GM12892 (cell line): ENCODE results near the gene EYS.

ENCODE experiments used
- DNase-seq: peaks from one replicate; pipeline ENCODE4 v3.0.0; 2011; ENCODE audit not compliant: insufficient read length
- FAIRE-seq: peaks from 2 replicates; lab custom pipeline; 2011; peaks lifted over from hg19 to GRCh38; lab: Jason Lieb, UNC
- POLR2A ChIP-seq: IDR thresholded peaks from 2 replicates; pipeline ENCODE4 v1.6.1; 2011; ENCODE audit warnings: low read depth, low read length, control low read depth
- POLR2AphosphoS5 ChIP-seq: IDR thresholded peaks from 2 replicates; pipeline ENCODE4 v1.6.1; 2011; ENCODE audit warnings: low read depth, low read length, control low read depth
- TAF1 ChIP-seq: IDR thresholded peaks from 2 replicates; pipeline ENCODE4 v1.6.1; 2011; ENCODE audit warnings: low read depth, mild to moderate bottlenecking, control low read depth, low read length, borderline replicate concordance

EYS gene

GRCh38 chr6:64347411-64347810 is 1359.6 kb downstream of the EYS start:
- no peak for DNase-seq
- TF ChIP-seq POLR2AphosphoS5 (no peak), TAF1 (no peak), POLR2A (no peak)
- FAIRE-seq, result no peak

- FAIRE-seq, result no peak
- no peak for DNase-seq
- TF ChIP-seq POLR2A, result no peak
These were observed 1371.8 kb downstream of the EYS start for GRCh38 chr6:64335195-64335594.

- FAIRE-seq, result no peak
- no peak for DNase-seq
- TF ChIP-seq POLR2A (no peak), TAF1 (no peak), POLR2AphosphoS5 (no peak)
These were observed 1372.4 kb downstream of the EYS start for GRCh38 chr6:64334636-64335035.

- DNase-seq (no peak), FAIRE-seq (peak; percentile 92)
- no peak for TF ChIP-seq POLR2A
- no peak for TF ChIP-seq TAF1
These were observed 1376.2 kb downstream of the EYS start for GRCh38 chr6:64330694-64331307.

GRCh38 chr6:64326939-64327338 is 1380.1 kb downstream of the EYS start:
- DNase-seq (no peak), FAIRE-seq (no peak)
- TF ChIP-seq POLR2AphosphoS5, result no peak

- FAIRE-seq (no peak), DNase-seq (no peak)
- TF ChIP-seq POLR2A (no peak), TAF1 (no peak), POLR2AphosphoS5 (no peak)
These were observed 1381.9 kb downstream of the EYS start for GRCh38 chr6:64325093-64325492.

- no peak for DNase-seq
- no peak for FAIRE-seq
- TF ChIP-seq POLR2AphosphoS5 (no peak), POLR2A (no peak), TAF1 (no peak)
These were observed 1396.8 kb downstream of the EYS start for GRCh38 chr6:64310214-64310613.

- TF ChIP-seq POLR2A (no peak), POLR2AphosphoS5 (no peak), TAF1 (no peak)
- FAIRE-seq (no peak), DNase-seq (no peak)
These were observed 1405.5 kb downstream of the EYS start for GRCh38 chr6:64301307-64302236.

- FAIRE-seq (no peak), DNase-seq (no peak)
- TF ChIP-seq TAF1 (no peak), POLR2A (no peak), POLR2AphosphoS5 (no peak)
These were observed 1407.8 kb downstream of the EYS start for GRCh38 chr6:64299176-64299575.

GRCh38 chr6:64294034-64294433 is 1413.0 kb downstream of the EYS start:
- no peak for FAIRE-seq
- TF ChIP-seq TAF1 (no peak), POLR2AphosphoS5 (no peak), POLR2A (no peak)
- no peak for DNase-seq

- DNase-seq (no peak), FAIRE-seq (no peak)
- no peak for TF ChIP-seq POLR2A
These were observed 1413.7 kb downstream of the EYS start for GRCh38 chr6:64293298-64293697.

GRCh38 chr6:64290867-64291266 is 1416.2 kb downstream of the EYS start:
- TF ChIP-seq POLR2AphosphoS5, result no peak
- no peak for TF ChIP-seq POLR2A
- no peak for TF ChIP-seq TAF1
- DNase-seq (no peak), FAIRE-seq (no peak)

- FAIRE-seq, result no peak
- no peak for DNase-seq
- TF ChIP-seq POLR2A, result no peak
- TF ChIP-seq POLR2AphosphoS5, result no peak
- TF ChIP-seq TAF1, result no peak
These were observed 1417.1 kb downstream of the EYS start for GRCh38 chr6:64289931-64290330.
